Activated CD4-positive, alpha-beta memory T cell treated with anti-CD3 and anti-CD28 coated beads for 36 hours (primary cell): ENCODE measurements around the gene NFIB. TPM values are rescaled to one million over a fixed set of nuclear protein-coding genes. Genes with fewer than 3 reads are reported as not detected.

Experiments
- CTCF ChIA-PET: fragments of 350-600 bp; sonication (Branson Sonifier 250); formaldehyde crosslinking; loops from one replicate; lab custom pipeline; 2021; ENCODE audit warnings: antibody characterized with exemption, inconsistent platforms; lab: Charles Lee
- POLR2A ChIA-PET: fragments of 350-600 bp; sonication (Branson Sonifier 250); formaldehyde crosslinking; loops from one replicate; lab custom pipeline; 2021; ENCODE audit warnings: antibody characterized with exemption; lab: Charles Lee
- DNase-seq: peaks from one replicate; pipeline ENCODE4 v3.0.0-alpha.2; 2020
- H3K27ac Mint-ChIP-seq: one replicate; pipeline ENCODE4 v1.8.0; 2021; ENCODE audit warnings: mixed read lengths
- H3K27me3 Mint-ChIP-seq: one replicate; pipeline ENCODE4 v1.8.0; 2021; ENCODE audit warnings: mixed read lengths
- H3K36me3 Mint-ChIP-seq: one replicate; pipeline ENCODE4 v1.8.0; 2021; ENCODE audit warnings: mixed read lengths
- H3K4me1 Mint-ChIP-seq: one replicate; pipeline ENCODE4 v1.8.0; 2021; ENCODE audit warnings: low read depth, mixed read lengths
- H3K4me3 Mint-ChIP-seq: one replicate; pipeline ENCODE4 v1.8.0; 2021; ENCODE audit warnings: mild to moderate bottlenecking, mixed read lengths
- H3K9me3 Mint-ChIP-seq: one replicate; pipeline ENCODE4 v1.8.0; 2021; ENCODE audit warnings: mixed read lengths
- intact Hi-C: fragments of 100-400 bp; cut with micrococcal nuclease; formaldehyde crosslinking; loops from one replicate; pipeline ENCODE4 v1.15.1; 2023
- total RNA-seq, 2 experiments: library from RNA; stranded (reverse); gene quantifications; one replicate each; pipeline ENCODE4 v1.2.3, GENCODE V29; 2021

NFIB gene
- total RNA-seq, 2 experiments from 2014 or later: not detected

DNA sequence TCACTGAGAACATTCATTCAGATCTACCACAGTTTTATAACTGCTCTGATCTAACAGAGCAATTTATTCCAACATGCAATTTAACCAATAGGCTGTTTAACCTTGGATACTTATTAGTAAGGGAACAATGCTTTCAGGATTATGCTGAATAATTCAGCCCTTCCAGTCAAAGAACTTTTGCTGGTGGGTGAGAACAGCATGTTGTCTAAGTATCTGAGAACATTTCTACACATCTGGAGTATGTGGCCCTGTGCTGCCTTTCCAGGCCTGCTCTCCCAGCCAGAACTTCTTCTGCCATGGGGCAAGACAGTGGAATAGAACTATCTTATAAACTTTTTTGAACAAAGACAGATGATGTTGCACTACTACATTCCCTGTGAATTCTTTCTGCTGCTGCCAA lies 55.8 kb downstream of the NFIB start:
- H3K27me3 Mint-ChIP-seq: no peaks in the 10 kb centered on the region
- no peaks in the 10 kb centered on the region for H3K36me3 Mint-ChIP-seq
- no peak overlapping the region for H3K4me3 Mint-ChIP-seq
- DNase-seq: no peak
- no peaks in the 10 kb centered on the region for H3K9me3 Mint-ChIP-seq
- POLR2A ChIA-PET: no interaction called here
- CTCF ChIA-PET: no interaction called here
- intact Hi-C loops: no loop called here
- no peaks in the 10 kb centered on the region for H3K4me1 Mint-ChIP-seq
- no peak overlapping the region for H3K27ac Mint-ChIP-seq

- Mint-ChIP-seq H3K9me3 (no peaks in the 10 kb centered on the region), H3K4me1 (no peaks in the 10 kb centered on the region), H3K4me3 (no peak overlapping the region), H3K27me3 (no peaks in the 10 kb centered on the region), H3K27ac (no peak overlapping the region), H3K36me3 (no peaks in the 10 kb centered on the region)
- ChIA-PET CTCF (no interaction called here), POLR2A (no interaction called here)
- intact Hi-C loops: no loop called here
- DNase-seq: no peak
These were observed 57.4 kb downstream of the NFIB start for GRCh38 chr9:14256588-14256987.

DNA sequence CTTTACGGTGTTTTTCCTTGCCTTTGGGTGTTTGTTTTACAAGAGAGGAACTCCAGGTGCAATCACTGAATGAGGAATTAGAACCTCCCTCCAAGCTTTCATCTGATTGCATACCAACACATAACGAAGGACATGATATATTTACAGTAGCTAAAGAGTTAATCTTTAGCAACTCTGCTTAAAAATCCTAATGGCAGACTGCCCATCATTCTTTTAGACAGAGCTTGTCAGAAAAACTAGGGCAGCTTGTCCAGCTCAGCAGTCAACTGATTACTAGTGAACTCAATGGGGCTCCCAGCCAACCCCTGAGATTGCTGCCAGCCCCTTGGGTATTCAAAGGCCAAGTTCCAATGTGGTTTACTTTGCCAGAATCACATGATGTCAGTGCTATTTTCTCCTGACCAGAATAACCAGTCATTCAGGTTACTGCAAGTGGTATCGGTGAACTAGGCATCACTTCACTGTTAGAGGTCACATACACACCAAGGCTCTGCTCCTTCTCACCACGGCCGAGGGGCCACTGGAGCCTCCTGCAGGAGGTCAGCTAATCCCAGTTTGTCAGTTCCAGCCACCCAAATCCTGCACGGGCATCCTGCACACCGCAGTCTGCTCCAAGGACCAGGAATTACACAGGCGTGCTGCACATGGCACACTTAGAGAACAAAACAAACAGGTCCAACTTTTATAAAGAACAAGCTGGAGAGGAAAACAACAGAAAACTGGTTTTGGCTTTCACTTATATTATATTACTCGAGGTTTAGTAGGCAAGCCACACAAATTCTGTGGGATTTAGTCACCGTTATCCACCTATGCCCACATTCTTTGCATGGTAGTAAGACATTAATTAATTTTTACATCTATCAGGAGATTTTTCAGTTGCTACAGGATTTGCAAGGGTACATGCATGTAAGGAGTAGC lies 62.5 kb downstream of the NFIB start:
- intact Hi-C loops: no loop called here
- no peaks in the 10 kb centered on the region for H3K36me3 Mint-ChIP-seq
- H3K9me3 Mint-ChIP-seq: no peaks in the 10 kb centered on the region
- H3K27ac Mint-ChIP-seq: no peak overlapping the region
- ChIA-PET POLR2A (no interaction called here), CTCF (no interaction called here)
- H3K27me3 Mint-ChIP-seq: peaks cover 3% of the 10 kb centered on the region
- H3K4me3 Mint-ChIP-seq: no peak overlapping the region
- no peak for DNase-seq
- no peaks in the 10 kb centered on the region for H3K4me1 Mint-ChIP-seq

- no peaks in the 10 kb centered on the region for H3K9me3 Mint-ChIP-seq
- H3K27me3 Mint-ChIP-seq: peaks cover 3% of the 10 kb centered on the region
- POLR2A ChIA-PET: no interaction called here
- intact Hi-C loops: no loop called here
- DNase-seq: no peak
- no peaks in the 10 kb centered on the region for H3K36me3 Mint-ChIP-seq
- CTCF ChIA-PET: no interaction called here
- H3K4me1 Mint-ChIP-seq: no peaks in the 10 kb centered on the region
- no peak overlapping the region for H3K4me3 Mint-ChIP-seq
- H3K27ac Mint-ChIP-seq: no peak overlapping the region
These were observed 63.2 kb downstream of the NFIB start for GRCh38 chr9:14250794-14251153.

- intact Hi-C loops: no loop called here
- Mint-ChIP-seq H3K9me3 (no peaks in the 10 kb centered on the region), H3K36me3 (no peaks in the 10 kb centered on the region), H3K4me1 (no peaks in the 10 kb centered on the region), H3K27me3 (peaks cover 3% of the 10 kb centered on the region), H3K4me3 (no peak overlapping the region), H3K27ac (no peak overlapping the region)
- POLR2A ChIA-PET: no interaction called here
- no peak for DNase-seq
- CTCF ChIA-PET: no interaction called here
These were observed 64.4 kb downstream of the NFIB start for GRCh38 chr9:14249527-14249926.

DNA sequence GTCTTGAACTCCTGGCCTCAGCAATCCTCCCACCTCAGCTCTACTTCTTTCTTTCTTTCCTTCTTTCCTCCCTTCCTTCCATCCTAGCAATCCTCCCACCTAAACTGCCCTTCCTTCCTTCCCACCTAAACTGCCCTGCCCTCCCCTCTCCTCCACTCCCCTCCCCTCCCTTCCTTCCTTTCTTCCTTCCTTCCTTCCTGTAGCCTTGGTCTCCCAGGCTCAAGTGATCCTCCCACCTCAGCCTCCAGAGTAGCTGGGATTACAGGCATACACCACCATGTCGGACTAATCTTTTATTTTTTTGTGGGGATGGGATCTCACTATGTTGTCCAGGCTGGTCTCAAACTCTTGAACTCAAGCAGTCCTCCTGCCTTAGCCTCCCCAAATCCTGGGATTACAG lies 65.8 kb downstream of the NFIB start:
- Mint-ChIP-seq H3K4me1 (no peaks in the 10 kb centered on the region), H3K4me3 (no peak overlapping the region), H3K27me3 (peaks cover 6% of the 10 kb centered on the region), H3K9me3 (no peaks in the 10 kb centered on the region), H3K36me3 (no peaks in the 10 kb centered on the region), H3K27ac (no peak overlapping the region)
- no peak for DNase-seq
- POLR2A ChIA-PET: no interaction called here
- CTCF ChIA-PET: no interaction called here
- intact Hi-C loops: no loop called here

GRCh38 chr9:14247577-14247976 lies 66.4 kb downstream of the NFIB start:
- CTCF ChIA-PET: no interaction called here

DNA sequence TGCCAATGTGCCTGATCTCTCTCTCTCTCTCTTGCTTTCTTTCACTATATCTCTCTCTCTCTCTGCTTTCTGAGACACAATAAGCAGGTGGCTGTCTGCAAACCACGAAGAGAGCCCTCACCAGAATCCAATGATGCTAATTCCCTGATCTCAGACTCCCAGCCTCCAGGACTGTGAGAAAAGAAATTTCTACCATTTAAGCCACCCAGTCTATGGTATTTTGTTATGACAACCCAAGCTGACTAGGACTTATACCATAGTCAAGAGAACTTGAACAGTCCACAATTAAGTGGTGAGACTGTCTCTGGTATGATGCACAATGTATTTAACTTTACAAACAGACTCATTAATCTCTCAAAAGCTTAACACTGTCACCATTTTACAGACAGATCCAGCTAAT lies 67.0 kb downstream of the NFIB start:
- H3K9me3 Mint-ChIP-seq: no peaks in the 10 kb centered on the region
- H3K36me3 Mint-ChIP-seq: no peaks in the 10 kb centered on the region
- H3K27ac Mint-ChIP-seq: no peak overlapping the region
- ChIA-PET POLR2A (no interaction called here), CTCF (no interaction called here)
- no peak for DNase-seq
- intact Hi-C loops: no loop called here
- H3K4me1 Mint-ChIP-seq: no peaks in the 10 kb centered on the region
- H3K27me3 Mint-ChIP-seq: peaks cover 6% of the 10 kb centered on the region
- H3K4me3 Mint-ChIP-seq: no peak overlapping the region

More at GRCh38 chr9:14247577-14247976, 66.4 kb downstream of the NFIB start:
- Mint-ChIP-seq H3K36me3 (no peaks in the 10 kb centered on the region), H3K27ac (no peak overlapping the region), H3K4me3 (no peak overlapping the region), H3K9me3 (no peaks in the 10 kb centered on the region), H3K27me3 (peaks cover 6% of the 10 kb centered on the region), H3K4me1 (no peaks in the 10 kb centered on the region)
- POLR2A ChIA-PET: no interaction called here
- no peak for DNase-seq
- intact Hi-C loops: no loop called here

DNA sequence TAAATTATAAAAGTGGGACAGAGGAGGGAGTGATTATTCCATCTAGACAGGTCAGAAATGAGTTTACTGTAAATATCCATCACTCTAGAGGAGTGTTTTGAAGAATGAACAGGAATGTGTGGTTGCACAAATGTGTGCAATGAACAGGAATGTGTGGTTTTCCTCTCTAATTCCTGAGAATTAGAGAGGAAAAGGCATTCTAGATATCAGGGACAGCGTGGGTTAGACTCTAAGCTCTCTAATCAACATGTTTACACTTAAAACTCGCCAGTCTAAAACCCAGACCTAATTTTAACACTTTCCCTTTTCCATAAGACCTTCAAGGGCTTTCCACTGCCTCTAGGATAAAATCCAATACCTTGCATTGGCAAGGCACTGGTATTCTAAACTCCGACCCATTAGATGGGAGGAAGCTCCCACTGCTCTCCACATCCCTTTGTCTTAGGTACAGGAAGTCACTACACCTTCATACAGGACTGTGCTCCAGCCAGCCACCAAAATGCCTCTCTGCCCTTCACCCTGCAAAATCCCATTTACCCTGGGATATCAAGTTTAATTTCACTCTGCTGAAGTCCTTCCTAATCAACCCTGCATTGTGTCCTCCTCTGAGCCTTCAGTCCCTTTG lies 67.9 kb downstream of the NFIB start:
- ChIA-PET POLR2A (no interaction called here), CTCF (no interaction called here)
- DNase-seq: no peak
- no peaks in the 10 kb centered on the region for H3K36me3 Mint-ChIP-seq
- H3K9me3 Mint-ChIP-seq: no peaks in the 10 kb centered on the region
- no peak overlapping the region for H3K27ac Mint-ChIP-seq
- H3K27me3 Mint-ChIP-seq: peaks cover 6% of the 10 kb centered on the region
- intact Hi-C loops: no loop called here
- no peak overlapping the region for H3K4me3 Mint-ChIP-seq
- no peaks in the 10 kb centered on the region for H3K4me1 Mint-ChIP-seq

GRCh38 chr9:14243514-14244042 lies 70.4 kb downstream of the NFIB start:
- ChIA-PET CTCF (no interaction called here), POLR2A (no interaction called here)
- no peak overlapping the region for H3K4me3 Mint-ChIP-seq
- no peaks in the 10 kb centered on the region for H3K9me3 Mint-ChIP-seq
- H3K4me1 Mint-ChIP-seq: no peaks in the 10 kb centered on the region
- H3K27ac Mint-ChIP-seq: no peak overlapping the region
- intact Hi-C loops: no loop called here
- H3K27me3 Mint-ChIP-seq: peaks cover 4% of the 10 kb centered on the region
- no peaks in the 10 kb centered on the region for H3K36me3 Mint-ChIP-seq
- DNase-seq: no peak

DNA sequence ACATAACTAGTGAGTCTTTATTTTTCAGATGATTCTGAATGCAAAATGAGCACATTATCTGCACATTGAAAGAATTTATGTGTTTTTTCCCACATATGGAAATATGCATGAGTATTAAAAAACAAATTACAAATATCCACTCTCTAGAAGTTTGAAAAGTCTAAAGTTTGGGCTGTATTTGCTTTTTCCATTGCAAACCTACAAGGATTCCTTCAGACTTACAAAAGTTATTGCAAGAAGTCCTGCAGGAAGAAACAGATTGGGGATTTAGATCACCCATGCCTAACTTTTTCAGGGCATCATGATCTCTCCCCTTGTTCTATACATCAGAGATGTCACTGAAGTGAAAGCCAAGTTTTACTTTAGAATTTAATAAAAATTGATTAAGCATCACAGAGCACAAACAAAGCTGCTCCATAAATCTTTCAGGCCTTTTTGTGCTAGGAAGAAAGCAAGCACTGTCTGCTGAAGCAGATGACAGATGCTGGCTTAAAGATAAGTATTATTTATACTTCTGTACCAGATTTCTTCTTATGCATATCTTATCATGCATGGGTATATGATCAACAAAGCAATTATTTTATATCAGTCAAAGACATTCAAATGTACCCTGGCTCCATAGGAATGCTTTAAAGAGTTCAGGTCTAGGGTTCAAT lies 71.7 kb downstream of the NFIB start:
- ChIA-PET CTCF (no interaction called here), POLR2A (no interaction called here)
- intact Hi-C loops: no loop called here
- H3K27ac Mint-ChIP-seq: no peak overlapping the region
- no peaks in the 10 kb centered on the region for H3K36me3 Mint-ChIP-seq
- no peak for DNase-seq
- no peaks in the 10 kb centered on the region for H3K4me1 Mint-ChIP-seq
- H3K4me3 Mint-ChIP-seq: no peak overlapping the region
- H3K9me3 Mint-ChIP-seq: no peaks in the 10 kb centered on the region
- H3K27me3 Mint-ChIP-seq: peaks cover 7% of the 10 kb centered on the region

- Mint-ChIP-seq H3K27me3 (peaks cover 7% of the 10 kb centered on the region), H3K4me3 (no peak overlapping the region), H3K27ac (no peak overlapping the region), H3K36me3 (no peaks in the 10 kb centered on the region), H3K9me3 (no peaks in the 10 kb centered on the region), H3K4me1 (no peaks in the 10 kb centered on the region)
- ChIA-PET CTCF (no interaction called here), POLR2A (no interaction called here)
- DNase-seq: no peak
- intact Hi-C loops: no loop called here
These were observed 73.4 kb downstream of the NFIB start for GRCh38 chr9:14240537-14240936.
